ENCODE measurements around the gene HID1. TPM values are rescaled to one million over a fixed set of nuclear protein-coding genes. Genes with fewer than 3 reads are reported as not detected.

HID1 gene
- total RNA-seq, 1 experiment from 2014 or later, result 12.7 TPM

DNA sequence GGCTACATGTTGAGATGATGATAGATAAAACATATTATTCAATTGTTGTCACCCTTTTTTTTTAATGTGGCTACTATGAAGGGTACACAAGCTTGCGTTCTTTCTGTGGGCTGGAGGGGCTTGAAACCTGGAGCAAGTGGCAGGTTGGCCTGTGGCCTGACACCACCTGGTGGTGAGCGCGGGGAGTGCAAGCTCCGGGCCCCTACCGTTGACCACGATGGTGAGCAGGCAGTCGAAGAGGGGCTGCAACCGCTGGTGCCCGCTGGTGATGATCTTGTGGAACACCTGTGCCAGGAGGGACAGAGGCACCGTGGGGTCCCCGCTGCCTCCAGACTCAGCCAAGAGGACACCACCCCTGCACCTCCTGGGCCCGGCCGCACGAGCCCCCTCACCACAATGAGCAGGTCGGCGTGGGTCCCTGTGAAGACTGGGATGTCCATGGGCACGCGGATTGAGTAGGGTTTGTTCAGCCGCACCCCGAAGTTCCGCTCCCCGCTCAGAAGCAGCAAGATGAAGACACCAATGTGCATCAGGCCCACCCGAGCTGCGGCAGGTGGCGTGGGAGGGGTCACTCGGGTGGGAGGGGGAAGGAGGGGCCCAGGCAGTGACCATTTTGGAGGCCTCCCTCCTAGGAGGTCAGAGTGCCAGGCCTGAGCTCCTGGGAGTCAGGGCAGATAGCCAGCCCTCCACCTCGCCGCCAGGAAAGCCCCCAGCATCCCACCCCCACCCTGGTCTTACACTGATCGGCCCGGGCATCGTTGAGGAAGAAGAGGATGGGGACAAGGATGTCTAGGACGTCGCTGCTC, 14.4 kb downstream of the HID1 start:
- H2BK12ac ChIP-seq (ENCODE audit: insufficient read length, low read depth, low read length), result no peak overlapping the region
- H3K23ac ChIP-seq (ENCODE audit: insufficient read length, low read depth, low read length), result no peak overlapping the region
- no peaks in the 10 kb centered on the region for H4K20me1 ChIP-seq (ENCODE audit: control insufficient read depth, insufficient read depth, insufficient read length)
- H3T11ph ChIP-seq (ENCODE audit: low read length), result no peak overlapping the region
- peak; percentile 93 for DNase-seq
- H2BK5ac ChIP-seq (ENCODE audit: insufficient read length, low read length), result no peak overlapping the region
- no peak overlapping the region for H3K56ac ChIP-seq (ENCODE audit: insufficient read length, low read depth, low read length)
- H3K9ac ChIP-seq (ENCODE audit: extremely low read depth, insufficient read length, low read length), result no peak overlapping the region
- no peak overlapping the region for H3K4ac ChIP-seq (ENCODE audit: low read depth, low read length)
- no peak overlapping the region for H3K14ac ChIP-seq (ENCODE audit: insufficient read depth, low read length)
- no peak overlapping the region for H4K5ac ChIP-seq (ENCODE audit: insufficient read length, low read depth, low read length)
- no peak overlapping the region for H2AFZ ChIP-seq (ENCODE audit: low read length)
- Mint-ChIP-seq H3K4me3 (no peak overlapping the region), H3K36me3 (ENCODE audit: insufficient read depth in 1 of 3, low read depth in 3 of 3) (peaks cover 0 to 2% (median 0%) of the 10 kb centered on the region in 3 experiments; a peak in 2 of 7 replicates), H3K4me1 (peaks cover 6 to 16% of the 10 kb centered on the region in 2 experiments), H3K9me3 (peaks cover 0 to 2% of the 10 kb centered on the region in 2 experiments; a peak in 1 of 5 replicates), H3K27me3 (ENCODE audit: low read depth) (peaks cover 32% of the 10 kb centered on the region), H3K27ac (no peak overlapping the region)
- H3K4me2 ChIP-seq (ENCODE audit: insufficient read depth, insufficient read length, low read length), result no peak overlapping the region
- no peaks in the 10 kb centered on the region for H3K4me1 ChIP-seq (ENCODE audit: insufficient read depth, low read length)
- H3K9me3 ChIP-seq (ENCODE audit: control insufficient read depth, low read depth, low read length), result no peaks in the 10 kb centered on the region
- H3K18ac ChIP-seq (ENCODE audit: insufficient read length, low read depth, low read length), result no peak overlapping the region
- TF ChIP-seq, protein P1, sequence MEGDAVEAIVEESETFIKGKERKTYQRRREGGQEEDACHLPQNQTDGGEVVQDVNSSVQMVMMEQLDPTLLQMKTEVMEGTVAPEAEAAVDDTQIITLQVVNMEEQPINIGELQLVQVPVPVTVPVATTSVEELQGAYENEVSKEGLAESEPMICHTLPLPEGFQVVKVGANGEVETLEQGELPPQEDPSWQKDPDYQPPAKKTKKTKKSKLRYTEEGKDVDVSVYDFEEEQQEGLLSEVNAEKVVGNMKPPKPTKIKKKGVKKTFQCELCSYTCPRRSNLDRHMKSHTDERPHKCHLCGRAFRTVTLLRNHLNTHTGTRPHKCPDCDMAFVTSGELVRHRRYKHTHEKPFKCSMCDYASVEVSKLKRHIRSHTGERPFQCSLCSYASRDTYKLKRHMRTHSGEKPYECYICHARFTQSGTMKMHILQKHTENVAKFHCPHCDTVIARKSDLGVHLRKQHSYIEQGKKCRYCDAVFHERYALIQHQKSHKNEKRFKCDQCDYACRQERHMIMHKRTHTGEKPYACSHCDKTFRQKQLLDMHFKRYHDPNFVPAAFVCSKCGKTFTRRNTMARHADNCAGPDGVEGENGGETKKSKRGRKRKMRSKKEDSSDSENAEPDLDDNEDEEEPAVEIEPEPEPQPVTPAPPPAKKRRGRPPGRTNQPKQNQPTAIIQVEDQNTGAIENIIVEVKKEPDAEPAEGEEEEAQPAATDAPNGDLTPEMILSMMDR (conservative IDR thresholded peaks at IDR 0.05), result peak; percentile 97; the same call in 2 of the 3 replicates
- H3K79me1 ChIP-seq (ENCODE audit: insufficient read depth, low read depth, low read length, poor library complexity, severe bottlenecking), result no peaks in the 10 kb centered on the region
- H2AK5ac ChIP-seq (ENCODE audit: insufficient read length, low read length), result no peak overlapping the region
- H2BK20ac ChIP-seq (ENCODE audit: low read depth, low read length, poor library complexity, severe bottlenecking), result no peak overlapping the region
- H3K27me3 ChIP-seq (ENCODE audit: insufficient read depth, low read length), result no peaks in the 10 kb centered on the region
- WGBS (ENCODE audit: extremely low coverage, insufficient read length, low lambda C conversion rate), result no CpG with 5 or more reads among the region's 33 CpGs
- no peaks in the 10 kb centered on the region for H3K79me2 ChIP-seq (ENCODE audit: insufficient read depth, low read length)
- no peaks in the 10 kb centered on the region for H3K23me2 ChIP-seq (ENCODE audit: insufficient read length, low read depth, low read length, poor library complexity, severe bottlenecking)
- no peak overlapping the region for H2BK120ac ChIP-seq (ENCODE audit: low read depth, low read length, poor library complexity, severe bottlenecking)
- no peak overlapping the region for H4K91ac ChIP-seq (ENCODE audit: insufficient read length, low read depth, low read length)
- H2BK15ac ChIP-seq (ENCODE audit: low read depth, low read length), result no peak overlapping the region
- no peak overlapping the region for H4K8ac ChIP-seq (replicated peaks; ENCODE audit: insufficient read length, low read depth, low read length)
- no peak overlapping the region for H3K27ac ChIP-seq (ENCODE audit: insufficient read length, low read depth, low read length)

All from H9 (cell line).